LNCaP clone FGC (cell line): Measurements from ENCODE around the gene DAGLA.

Experiments used
- DNase-seq: peaks from one replicate; pipeline ENCODE4 v3.0.0-alpha.2; 2011; ENCODE audit warnings: low read depth
- H3K4me3 ChIP-seq: 2 replicates; pipeline ENCODE4 v1.5.1; 2011; ENCODE audit warnings: mild to moderate bottlenecking, low read depth, low read length, control low read depth
- TF ChIP-seq, protein P1 (sequence below): IDR thresholded peaks from 2 replicates; pipeline ENCODE4 v1.5.1; 2012; ENCODE audit warnings: mild to moderate bottlenecking; ENCODE audit not compliant: control insufficient read depth, insufficient read depth; ENCODE audit errors: extremely low read depth

DAGLA gene

DNA sequence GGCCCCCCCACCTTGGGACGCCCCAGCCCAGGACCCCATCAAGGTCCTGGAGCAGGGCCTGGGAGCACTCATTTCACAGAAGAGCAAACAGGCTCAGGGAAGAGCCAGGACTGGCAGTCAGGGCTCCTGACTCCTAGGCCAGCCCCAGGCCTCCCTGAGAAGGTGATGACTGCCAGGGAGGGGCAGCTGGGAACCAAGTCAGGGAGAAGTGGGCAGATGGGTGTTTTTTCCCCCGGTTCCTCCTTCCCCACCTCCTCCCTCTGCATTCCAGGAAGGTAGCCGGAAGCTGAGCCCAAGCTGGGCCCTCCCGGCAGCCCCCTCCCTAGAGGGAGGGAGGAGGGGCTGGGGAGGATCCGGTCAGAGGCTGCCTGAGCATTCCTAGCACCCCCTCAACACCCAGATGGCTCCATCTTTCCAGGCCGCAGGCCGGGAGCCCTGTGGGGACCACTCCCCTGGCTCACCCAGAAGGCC is 91.8 kb downstream of the DAGLA start:
- DNase-seq: no peak
- no peak overlapping the region for H3K4me3 ChIP-seq
- TF ChIP-seq, protein P1, sequence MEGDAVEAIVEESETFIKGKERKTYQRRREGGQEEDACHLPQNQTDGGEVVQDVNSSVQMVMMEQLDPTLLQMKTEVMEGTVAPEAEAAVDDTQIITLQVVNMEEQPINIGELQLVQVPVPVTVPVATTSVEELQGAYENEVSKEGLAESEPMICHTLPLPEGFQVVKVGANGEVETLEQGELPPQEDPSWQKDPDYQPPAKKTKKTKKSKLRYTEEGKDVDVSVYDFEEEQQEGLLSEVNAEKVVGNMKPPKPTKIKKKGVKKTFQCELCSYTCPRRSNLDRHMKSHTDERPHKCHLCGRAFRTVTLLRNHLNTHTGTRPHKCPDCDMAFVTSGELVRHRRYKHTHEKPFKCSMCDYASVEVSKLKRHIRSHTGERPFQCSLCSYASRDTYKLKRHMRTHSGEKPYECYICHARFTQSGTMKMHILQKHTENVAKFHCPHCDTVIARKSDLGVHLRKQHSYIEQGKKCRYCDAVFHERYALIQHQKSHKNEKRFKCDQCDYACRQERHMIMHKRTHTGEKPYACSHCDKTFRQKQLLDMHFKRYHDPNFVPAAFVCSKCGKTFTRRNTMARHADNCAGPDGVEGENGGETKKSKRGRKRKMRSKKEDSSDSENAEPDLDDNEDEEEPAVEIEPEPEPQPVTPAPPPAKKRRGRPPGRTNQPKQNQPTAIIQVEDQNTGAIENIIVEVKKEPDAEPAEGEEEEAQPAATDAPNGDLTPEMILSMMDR: no peak

DNA sequence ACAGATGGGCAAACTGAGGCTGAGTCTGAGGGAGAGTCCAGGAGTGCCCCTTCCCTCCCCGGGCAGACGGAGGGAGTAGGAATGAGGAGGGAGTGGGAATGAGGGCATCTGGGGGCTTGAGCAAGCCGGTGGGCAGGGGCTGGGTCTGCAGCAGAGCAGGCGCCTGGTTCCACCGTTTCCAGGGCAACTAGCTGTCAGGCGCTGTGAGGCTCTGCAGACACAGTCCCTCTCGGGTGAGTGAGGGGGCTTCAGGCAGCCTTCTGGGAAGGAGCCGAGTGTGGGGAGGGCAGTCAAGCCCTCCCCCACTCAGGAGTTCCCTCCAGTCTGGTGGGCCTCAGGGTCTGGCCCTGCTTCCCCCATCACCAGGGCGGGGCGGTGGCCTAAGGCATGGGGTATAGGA is 93.2 kb downstream of the DAGLA start:
- no peak overlapping the region for H3K4me3 ChIP-seq
- DNase-seq: no peak
- TF ChIP-seq, protein P1: no peak

DNA sequence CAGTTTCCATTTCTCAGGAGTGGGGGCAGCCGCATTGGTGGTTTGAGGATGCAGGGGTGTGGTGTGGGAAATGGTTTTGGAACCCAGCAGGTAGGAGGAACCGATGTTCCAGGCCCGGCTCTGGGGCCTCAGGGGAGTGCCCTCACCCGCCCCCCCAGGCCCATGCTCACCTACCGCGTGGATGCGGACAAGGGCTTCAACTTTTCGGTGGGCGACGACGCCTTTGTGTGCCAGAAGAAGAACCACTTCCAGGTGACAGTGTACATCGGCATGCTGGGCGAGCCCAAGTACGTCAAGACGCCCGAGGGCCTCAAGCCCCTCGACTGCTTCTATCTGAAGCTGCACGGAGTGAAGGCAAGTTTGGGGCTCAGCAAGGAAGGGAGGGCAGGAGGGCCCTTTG is 93.6 kb downstream of the DAGLA start:
- no peak for DNase-seq
- no peak overlapping the region for H3K4me3 ChIP-seq
- TF ChIP-seq, protein P1: no peak

DNA sequence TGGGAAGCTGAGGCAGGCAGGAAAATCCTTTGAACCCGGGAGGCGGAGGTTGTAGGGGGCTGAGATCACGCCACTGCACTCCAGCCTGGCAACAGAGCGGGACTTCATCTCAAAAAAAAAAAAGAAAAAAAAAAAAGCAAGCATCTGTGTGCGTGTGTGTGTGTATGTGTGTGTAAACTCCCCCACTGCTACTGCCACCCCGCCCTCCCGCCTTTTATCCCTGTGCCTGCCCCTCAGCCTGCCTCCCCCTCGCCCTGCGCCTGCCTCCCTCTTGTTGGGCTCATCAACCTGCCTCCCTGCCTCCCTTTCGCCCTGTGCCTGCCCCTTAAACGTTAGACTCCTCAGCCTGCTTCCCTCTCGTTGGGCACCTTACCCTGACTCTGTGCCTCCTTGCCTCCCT is 94.2 kb downstream of the DAGLA start:
- no peak for DNase-seq
- no peak overlapping the region for H3K4me3 ChIP-seq
- TF ChIP-seq, protein P1: no peak

DNA sequence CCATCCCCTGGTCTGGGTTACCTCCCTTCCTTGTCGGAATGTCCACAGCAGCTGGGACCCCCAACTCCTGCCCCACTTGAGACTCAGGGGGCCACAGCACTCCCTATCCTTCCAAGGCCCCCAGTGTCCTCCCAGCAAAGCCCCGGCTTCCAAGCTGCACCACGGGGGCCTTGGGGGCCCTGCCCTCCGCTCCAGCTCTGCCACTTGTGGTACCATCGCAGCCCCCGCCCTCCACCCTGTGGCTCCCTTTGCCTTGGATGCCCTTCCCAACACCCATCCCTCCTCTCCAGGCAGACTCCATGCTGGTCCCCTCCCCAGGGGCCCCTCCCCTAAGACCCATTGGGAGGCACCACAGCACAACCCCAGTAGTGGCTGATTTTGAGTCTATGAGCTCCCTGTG is 94.9 kb downstream of the DAGLA start:
- no peak overlapping the region for H3K4me3 ChIP-seq
- TF ChIP-seq, protein P1: no peak
- no peak for DNase-seq

DNA sequence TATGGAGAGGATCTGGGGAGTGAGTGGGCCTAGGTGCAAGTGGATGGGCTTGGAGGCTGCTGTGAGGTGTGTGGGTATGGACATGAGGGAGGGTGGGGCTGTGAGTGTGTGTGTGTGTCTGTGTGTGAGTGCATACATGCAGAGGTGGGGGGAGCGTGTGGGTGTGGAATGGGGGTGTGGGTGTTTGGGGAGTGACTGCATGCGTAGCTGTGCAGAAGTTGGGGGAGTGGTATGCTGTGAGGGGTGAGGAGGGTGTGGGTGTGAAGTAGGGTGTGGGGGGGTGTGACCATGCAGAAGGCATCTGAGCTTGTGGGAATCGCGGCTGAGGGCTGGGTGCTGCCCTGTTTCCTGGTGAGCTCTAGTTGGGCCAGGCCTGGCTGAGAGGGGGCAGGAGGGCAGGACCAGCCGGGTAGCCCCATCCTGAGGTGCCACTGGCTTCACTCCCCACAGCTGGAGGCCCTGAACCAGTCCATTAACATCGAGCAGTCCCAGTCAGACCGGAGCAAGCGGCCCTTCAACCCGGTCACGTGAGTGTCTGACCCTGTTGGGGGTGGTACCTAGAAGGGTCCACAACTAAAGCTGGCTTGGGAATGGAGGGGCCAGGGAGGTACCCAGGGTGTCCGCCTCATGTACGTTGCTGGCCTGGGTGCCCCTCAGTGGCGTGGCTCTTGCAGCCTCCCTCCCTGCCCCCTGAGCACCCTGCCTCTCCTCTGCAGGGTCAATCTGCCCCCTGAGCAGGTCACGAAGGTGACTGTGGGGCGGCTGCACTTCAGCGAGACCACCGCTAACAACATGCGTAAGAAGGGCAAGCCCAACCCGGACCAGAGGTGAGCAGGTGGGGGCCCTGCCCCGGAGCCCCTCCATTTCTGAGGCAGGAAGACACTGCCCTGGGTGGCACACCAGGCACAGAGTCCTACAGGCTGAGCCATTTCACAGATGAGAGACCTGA is 95.7 kb downstream of the DAGLA start:
- DNase-seq: no peak
- TF ChIP-seq, protein P1: no peak

More for the DNA sequence above, 95.7 kb downstream of the DAGLA start:
- no peak overlapping the region for H3K4me3 ChIP-seq
